Liver (tissue), 9 donors: ENCODE measurements around the gene LRRN1. TPM values are rescaled to one million over a fixed set of nuclear protein-coding genes. Genes with fewer than 3 reads are reported as not detected.

Experiments
- DNase-seq: peaks from one replicate; pipeline ENCODE4 v3.0.0-alpha.2; 2017; ENCODE audit warnings: low spot score
- H3K27ac ChIP-seq, 2 donors: one replicate each; pipeline ENCODE4 v1.7.0; 2013; ENCODE audit warnings: inconsistent platforms in 2 of 2, low read length in 2 of 2, control low read depth in 1 of 2, low read depth in 1 of 2, mild to moderate bottlenecking in 1 of 2
- H3K27me3 ChIP-seq, 4 donors: one replicate each; pipeline versions ENCODE4 v1.6.1 to v1.7.0; 2013; ENCODE audit warnings: low read length in 3 of 4, inconsistent platforms in 1 of 4, mild to moderate bottlenecking in 1 of 4, moderate library complexity in 1 of 4; ENCODE audit not compliant: control insufficient read depth in 4 of 4, insufficient read depth in 4 of 4
- H3K36me3 ChIP-seq, 4 donors: one replicate each; pipeline versions ENCODE4 v1.6.1 to v1.7.0; 2013; ENCODE audit warnings: low read length in 3 of 4, mild to moderate bottlenecking in 3 of 4, low read depth in 1 of 4, moderate library complexity in 1 of 4; ENCODE audit not compliant: control insufficient read depth in 4 of 4, insufficient read depth in 3 of 4
- H3K4me1 ChIP-seq, 4 donors: one replicate each; pipeline versions ENCODE4 v1.6.1 to v1.7.0; 2013; ENCODE audit warnings: low read length in 3 of 4, mild to moderate bottlenecking in 3 of 4, moderate library complexity in 1 of 4; ENCODE audit not compliant: control insufficient read depth in 4 of 4, insufficient read depth in 4 of 4
- H3K4me3 ChIP-seq, 3 donors: one replicate each; pipeline versions ENCODE4 v1.6.1 to v1.7.0; 2013; ENCODE audit warnings: low read length in 3 of 3, control low read depth in 1 of 3, low read depth in 1 of 3, mild to moderate bottlenecking in 1 of 3
- H3K9ac ChIP-seq, 2 donors: one replicate each; pipeline ENCODE4 v1.7.0; 2013; ENCODE audit warnings: low read length in 2 of 2, mild to moderate bottlenecking in 2 of 2, moderate library complexity in 2 of 2, control low read depth in 1 of 2, low read depth in 1 of 2
- H3K9me3 ChIP-seq, 4 donors: one replicate each; pipeline versions ENCODE4 v1.6.1 to v1.7.0; 2013; ENCODE audit warnings: low read length in 3 of 4; ENCODE audit not compliant: control insufficient read depth in 4 of 4
- CTCF ChIP-seq: fragments of 150-350 bp; IDR thresholded peaks from 2 replicates; pipeline ENCODE4 v1.5.1; 2017; ENCODE audit warnings: improper control_type of control experiment, low read depth, low read length; ENCODE audit not compliant: missing input control
- EGR1 ChIP-seq, 2 donors: IDR thresholded peaks; 2 replicates each; pipeline ENCODE4 v1.6.1; 2016 to 2018; ENCODE audit warnings: antibody characterized with exemption in 2 of 2, low read depth in 2 of 2
- FOXA1 ChIP-seq: IDR thresholded peaks from 2 replicates; pipeline ENCODE4 v1.6.1; 2016; ENCODE audit warnings: antibody characterized with exemption
- FOXA2 ChIP-seq: IDR thresholded peaks from 2 replicates; pipeline ENCODE4 v1.6.1; 2016; ENCODE audit warnings: antibody characterized with exemption
- GABPA ChIP-seq, 2 donors: IDR thresholded peaks in 1 of 2; conservative IDR thresholded peaks in 1 of 2; 2 replicates each; pipeline ENCODE4 v1.6.1; 2016; ENCODE audit warnings: antibody characterized with exemption in 2 of 2, mild to moderate bottlenecking in 1 of 2, moderate library complexity in 1 of 2
- JUND ChIP-seq, 2 donors: IDR thresholded peaks; 2 replicates each; pipeline ENCODE4 v1.6.1; 2016; ENCODE audit warnings: antibody characterized with exemption in 2 of 2
- MAX ChIP-seq: IDR thresholded peaks from 2 replicates; pipeline ENCODE4 v1.6.1; 2016; ENCODE audit warnings: antibody characterized with exemption
- RAD21 ChIP-seq, 2 donors: IDR thresholded peaks; 2 replicates each; pipeline ENCODE4 v1.6.1; 2016; ENCODE audit warnings: antibody characterized with exemption in 2 of 2, mild to moderate bottlenecking in 2 of 2
- REST ChIP-seq: IDR thresholded peaks from 2 replicates; pipeline ENCODE4 v1.6.1; 2016; ENCODE audit warnings: antibody characterized with exemption, mild to moderate bottlenecking
- RXRA ChIP-seq, 2 donors: IDR thresholded peaks; 2 replicates each; pipeline ENCODE4 v1.6.1; 2017 to 2018; ENCODE audit warnings: antibody characterized with exemption in 2 of 2, mild to moderate bottlenecking in 1 of 2
- TAF1 ChIP-seq: conservative IDR thresholded peaks from 2 replicates; pipeline ENCODE4 v1.6.1; 2016; ENCODE audit warnings: antibody characterized with exemption, mild to moderate bottlenecking
- ZBTB33 ChIP-seq: IDR thresholded peaks from 2 replicates; pipeline ENCODE4 v1.6.1; 2016; ENCODE audit warnings: antibody characterized with exemption
- WGBS: extraction: QIAGEN DNeasy Blood & Tissue Kit; methylation state at CpG from one replicate; pipeline ENCODE4 v1.1.7; 2013; 5-methylcytosine and 5-hydroxymethylcytosine counted together
- polyA plus RNA-seq, 2 donors: library from polyadenylated mRNA; stranded (reverse) in 1 of 2; unstranded in 1 of 2; fragments of 200-250 nt in 1 of 2; fragments of >200 nt in 1 of 2; fragmentation: Nextera tagmentation in 1 of 2; extraction: Ambion mirVana in 1 of 2; gene quantifications; one replicate each; pipeline versions ENCODE4 v1.2.1 to v1.2.3, GENCODE V29; 2013 to 2015
- total RNA-seq, 2 donors: library from RNA; depleted of rRNA; stranded (reverse); fragments of >200 nt; gene quantifications; one replicate each; pipeline ENCODE4 v1.2.3, GENCODE V29; 2014
- donor health status: healthy.
- donor health status: healthy.
- donor health status: healthy.
- donor health status: healthy.
- donor health status: healthy.

The LRRN1 gene
- total and polyA plus RNA-seq, 4 donors, result 0.14 to 0.59 (median 0.27) TPM

GRCh38 chr3:3842356-3842755 lies 43.1 kb downstream of the LRRN1 start:
- no peak overlapping the region for H3K27ac ChIP-seq
- H3K27me3 ChIP-seq, result no peaks in the 10 kb centered on the region

More at GRCh38 chr3:3842356-3842755, 43.1 kb downstream of the LRRN1 start:
- Histone ChIP-seq H3K36me3 (no peaks in the 10 kb centered on the region), H3K9me3 (peaks cover 0 to 4% (median 2%) of the 10 kb centered on the region in 4 donors), H3K4me1 (no peaks in the 10 kb centered on the region), H3K4me3 (no peak overlapping the region), H3K9ac (no peak overlapping the region)
- WGBS, result 87% methylated on average over 2 of the region's 2 CpGs
- DNase-seq, result no peak
- TF ChIP-seq REST, result no peak
- TF ChIP-seq ZBTB33, result no peak
- no peak for TF ChIP-seq GABPA (IDR thresholded peaks at IDR 0.05 in 1 of 2, conservative IDR thresholded peaks at IDR 0.05 in 1 of 2)
- TF ChIP-seq JUND (IDR thresholded peaks at IDR 0.05), result no peak
- no peak for TF ChIP-seq TAF1
- no peak for TF ChIP-seq EGR1 (IDR thresholded peaks at IDR 0.05; ENCODE audit: low read depth in 2 of 2)
- no peak for TF ChIP-seq CTCF
- TF ChIP-seq RAD21 (IDR thresholded peaks at IDR 0.05), result no peak
- no peak for TF ChIP-seq MAX
- TF ChIP-seq FOXA2, result no peak
- TF ChIP-seq FOXA1, result no peak
- no peak for TF ChIP-seq RXRA (IDR thresholded peaks at IDR 0.05)
